ENCODE data around the gene CCDC187.

DNA sequence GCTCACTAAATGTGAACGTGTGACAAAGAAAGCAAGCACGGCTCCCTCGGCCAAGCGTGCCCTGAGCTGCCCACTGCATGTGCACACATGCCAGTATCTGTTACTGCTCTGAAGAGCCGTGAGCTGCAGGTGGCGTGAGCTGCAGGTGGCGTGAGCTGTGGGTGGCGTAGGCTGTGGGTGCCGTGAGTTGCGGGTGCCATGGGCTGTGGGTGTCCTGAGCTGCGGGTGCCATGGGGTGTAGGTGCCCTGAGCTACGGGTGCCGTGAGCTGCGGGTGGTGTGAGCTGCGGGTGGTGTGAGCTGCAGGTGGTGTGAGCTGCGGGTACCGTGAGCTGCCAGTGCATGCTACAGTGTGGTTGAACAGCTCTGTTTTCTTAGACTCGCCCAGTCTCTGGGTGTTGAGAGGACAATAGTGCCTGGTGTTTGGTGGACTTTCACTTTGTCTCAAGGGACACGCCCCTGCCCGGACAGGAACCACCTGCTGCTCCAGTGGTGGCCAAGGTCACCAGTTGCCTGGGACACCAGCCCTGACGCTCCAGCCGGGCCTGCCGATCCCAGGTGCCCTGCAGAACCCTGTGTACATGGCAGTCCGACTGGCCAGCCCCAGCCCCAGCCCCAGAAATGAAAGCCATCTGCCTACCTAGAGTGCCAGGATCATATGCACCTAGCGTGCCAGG lies 6.7 kb downstream of the CCDC187 start:
- TF ChIP-seq POLR2A (IDR thresholded peaks at IDR 0.05): no peak
- TF ChIP-seq, protein P1, sequence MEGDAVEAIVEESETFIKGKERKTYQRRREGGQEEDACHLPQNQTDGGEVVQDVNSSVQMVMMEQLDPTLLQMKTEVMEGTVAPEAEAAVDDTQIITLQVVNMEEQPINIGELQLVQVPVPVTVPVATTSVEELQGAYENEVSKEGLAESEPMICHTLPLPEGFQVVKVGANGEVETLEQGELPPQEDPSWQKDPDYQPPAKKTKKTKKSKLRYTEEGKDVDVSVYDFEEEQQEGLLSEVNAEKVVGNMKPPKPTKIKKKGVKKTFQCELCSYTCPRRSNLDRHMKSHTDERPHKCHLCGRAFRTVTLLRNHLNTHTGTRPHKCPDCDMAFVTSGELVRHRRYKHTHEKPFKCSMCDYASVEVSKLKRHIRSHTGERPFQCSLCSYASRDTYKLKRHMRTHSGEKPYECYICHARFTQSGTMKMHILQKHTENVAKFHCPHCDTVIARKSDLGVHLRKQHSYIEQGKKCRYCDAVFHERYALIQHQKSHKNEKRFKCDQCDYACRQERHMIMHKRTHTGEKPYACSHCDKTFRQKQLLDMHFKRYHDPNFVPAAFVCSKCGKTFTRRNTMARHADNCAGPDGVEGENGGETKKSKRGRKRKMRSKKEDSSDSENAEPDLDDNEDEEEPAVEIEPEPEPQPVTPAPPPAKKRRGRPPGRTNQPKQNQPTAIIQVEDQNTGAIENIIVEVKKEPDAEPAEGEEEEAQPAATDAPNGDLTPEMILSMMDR (IDR thresholded peaks at IDR 0.05 in 8 of 11, conservative IDR thresholded peaks at IDR 0.05 in 3 of 11): no peak
- TF ChIP-seq POLR2AphosphoS5 (IDR thresholded peaks at IDR 0.05): peak; percentile 68 to 81 (median 74)

Measured in spleen (tissue), 7 donors.